Cardiac fibroblast (primary cell): ENCODE measurements around the gene DSE.

Source experiments
- DNase-seq, 2 donors: peaks; one replicate each; pipeline versions ENCODE4 v3.0.0 to v3.0.0-alpha.2; 2010; ENCODE audit warnings: low read depth in 2 of 2
- H3K4me3 ChIP-seq, 2 donors: replicated peaks in 1 of 2; 1 replicate in 1 of 2; 2 replicates in 1 of 2; pipeline ENCODE4 v1.5.1; 2011; ENCODE audit warnings: low read depth in 2 of 2, low read length in 2 of 2, mild to moderate bottlenecking in 2 of 2, moderate library complexity in 1 of 2
- CTCF ChIP-seq: IDR thresholded peaks from one replicate; pipeline ENCODE4 v1.5.1; 2011; ENCODE audit warnings: low read depth, mild to moderate bottlenecking, low read length, inconsistent platforms

The DSE gene

GRCh38 chr6:116402108-116402937 lies 31.6 kb downstream of the DSE start:
- TF ChIP-seq CTCF, result no peak
- peak in 1 of 2 donors; percentile 12 for DNase-seq
- no peak overlapping the region for H3K4me3 ChIP-seq

- no peak overlapping the region for H3K4me3 ChIP-seq
- no peak for DNase-seq
- TF ChIP-seq CTCF, result no peak
These were observed 32.5 kb downstream of the DSE start for GRCh38 chr6:116403205-116403604.

DNA sequence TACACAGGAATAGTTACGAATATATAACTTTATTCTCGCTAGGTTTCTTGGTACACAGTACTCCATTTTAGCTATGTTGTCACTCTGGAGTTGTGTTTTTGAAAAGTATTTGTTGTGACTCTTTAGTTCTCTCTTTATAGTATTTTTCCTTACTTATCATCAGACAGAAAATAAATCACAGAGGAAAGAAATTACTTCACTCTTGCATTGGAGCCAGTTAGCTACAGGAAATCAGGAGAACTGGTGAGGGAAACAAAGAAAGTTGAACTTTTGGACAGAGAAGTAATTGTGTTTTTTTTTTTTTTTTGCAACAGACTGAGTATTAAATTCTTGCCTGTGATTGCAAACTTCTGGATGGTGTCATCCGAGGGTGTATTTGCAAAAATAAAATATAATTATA lies 33.9 kb downstream of the DSE start:
- no peak for TF ChIP-seq CTCF

DNA sequence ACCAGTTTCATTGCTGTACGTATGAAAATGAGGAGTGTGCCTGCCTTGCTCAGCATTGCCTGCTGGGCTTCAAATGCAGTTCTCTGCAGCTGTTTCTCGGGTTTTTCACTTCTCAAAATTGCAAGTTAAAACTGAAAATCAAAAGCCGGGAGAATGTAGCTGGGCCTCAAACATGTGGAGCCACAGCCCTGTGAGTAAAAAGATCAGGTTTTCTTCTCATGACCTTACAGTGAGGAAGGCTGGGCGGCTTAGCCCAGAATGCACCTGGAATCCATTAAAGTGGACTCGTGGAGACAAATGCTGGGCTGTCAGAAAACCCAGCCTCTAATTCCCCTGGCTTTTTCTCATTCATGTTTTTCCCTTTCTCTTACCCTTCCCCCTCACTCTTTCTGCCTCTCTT lies 34.4 kb downstream of the DSE start:
- TF ChIP-seq CTCF, result no peak
- no peak overlapping the region for H3K4me3 ChIP-seq
- peak; percentile 26 to 46 for DNase-seq

More for the DNA sequence above, 33.9 kb downstream of the DSE start:
- peak in 1 of 2 donors; percentile 58 for DNase-seq
- no peak overlapping the region for H3K4me3 ChIP-seq

DNA sequence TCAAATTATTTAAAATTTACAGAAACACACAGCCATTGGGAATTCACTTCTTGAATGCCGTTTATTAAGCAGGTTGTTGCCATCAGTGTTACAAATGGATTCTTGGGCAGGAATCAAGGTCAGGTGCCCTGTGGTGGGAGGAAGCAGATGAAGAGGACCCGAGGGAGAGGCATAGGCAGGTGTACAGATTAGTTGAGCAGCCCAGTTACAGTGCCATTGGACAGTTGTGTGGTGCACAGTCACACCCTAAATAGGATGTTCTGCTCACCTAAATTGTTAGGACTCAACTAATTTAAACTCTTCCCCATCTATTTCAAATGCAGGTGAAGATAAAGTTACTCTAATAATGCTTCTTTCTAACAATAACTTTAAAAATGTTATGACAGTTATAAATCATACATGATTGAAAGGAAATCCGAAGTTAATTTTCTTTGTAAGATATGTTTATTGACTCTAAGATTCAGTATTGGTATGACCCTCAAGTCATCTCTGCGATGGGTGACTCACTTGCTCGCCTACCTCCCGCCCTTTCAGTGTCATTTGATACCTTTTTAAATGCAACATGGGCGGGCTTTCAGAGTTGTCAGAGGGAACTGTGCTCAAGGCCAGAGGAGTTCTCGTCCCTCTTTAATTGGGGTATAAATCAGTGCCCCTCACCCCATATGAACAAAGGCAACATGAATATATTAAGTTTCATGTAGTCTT lies 35.1 kb downstream of the DSE start:
- peak; percentile 29 to 52 for DNase-seq
- no peak for TF ChIP-seq CTCF
- no peak overlapping the region for H3K4me3 ChIP-seq

- peak; percentile 44 to 46 for DNase-seq
- no peak for TF ChIP-seq CTCF
- no peak overlapping the region for H3K4me3 ChIP-seq
These were observed 36.1 kb downstream of the DSE start for GRCh38 chr6:116406678-116407345.
